K562 (cell line): ENCODE data around the gene PMM1.

ENCODE experiments used
- BACH1 ChIP-seq: fragments of 200-800 bp; sonication (Bioruptor generic); IDR thresholded peaks from 2 replicates; pipeline ENCODE4 v1.6.1; 2016; ENCODE audit warnings: missing genetic modification characterization, missing compliant biosample characterization
- CBX2 ChIP-seq: fragments of 200-600 bp; sonication (generic); IDR thresholded peaks from one replicate; pipeline ENCODE4 v1.6.1; 2012; ENCODE audit warnings: mild to moderate bottlenecking, low read length, inconsistent platforms; ENCODE audit not compliant: insufficient read depth, poor library complexity, severe bottlenecking
- ELF1 ChIP-seq: fragments of 200-800 bp; sonication (Bioruptor generic); IDR thresholded peaks from 2 replicates; pipeline ENCODE4 v1.6.1; 2016; ENCODE audit warnings: missing genetic modification characterization, missing compliant biosample characterization
- FOXK1 ChIP-seq: sonication (generic); formaldehyde crosslinking; IDR thresholded peaks from 2 replicates; pipeline ENCODE4 v1.8.0; 2022; ENCODE audit warnings: missing genetic modification reagents, mild to moderate bottlenecking, borderline replicate concordance
- MAFK ChIP-seq: IDR thresholded peaks from 2 replicates; pipeline ENCODE4 v1.6.1; 2011; ENCODE audit warnings: low read length, improper control_type of control experiment
- NCOR1 ChIP-seq: fragments of 450-650 bp; IDR thresholded peaks from 2 replicates; pipeline ENCODE4 v1.6.1; 2016; ENCODE audit warnings: mild to moderate bottlenecking, moderate library complexity
- PCBP2 ChIP-seq: fragments of 200-400 bp; formaldehyde crosslinking; IDR thresholded peaks from 2 replicates; pipeline ENCODE4 v1.6.1; 2018; ENCODE audit warnings: low read length, low read depth, mild to moderate bottlenecking, moderate library complexity; ENCODE audit not compliant: poor library complexity, severe bottlenecking
- RFX5 ChIP-seq: IDR thresholded peaks from 2 replicates; pipeline ENCODE4 v1.6.1; 2011; ENCODE audit warnings: low read depth, mild to moderate bottlenecking, improper control_type of control experiment, low read length
- ZNF277 ChIP-seq: fragments of 250-450 bp; sonication (Bioruptor Pico); IDR thresholded peaks from 2 replicates; pipeline ENCODE4 v1.8.0; 2022; ENCODE audit warnings: inconsistent platforms, mild to moderate bottlenecking, moderate library complexity, borderline replicate concordance
- TF ChIP-seq, protein P1 (sequence below), 2 experiments: IDR thresholded peaks; 2 replicates each; pipeline ENCODE4 v1.6.1; 2012; ENCODE audit warnings: improper control_type of control experiment in 2 of 2, low read depth in 2 of 2, low read length in 2 of 2, borderline replicate concordance in 1 of 2

DNA sequence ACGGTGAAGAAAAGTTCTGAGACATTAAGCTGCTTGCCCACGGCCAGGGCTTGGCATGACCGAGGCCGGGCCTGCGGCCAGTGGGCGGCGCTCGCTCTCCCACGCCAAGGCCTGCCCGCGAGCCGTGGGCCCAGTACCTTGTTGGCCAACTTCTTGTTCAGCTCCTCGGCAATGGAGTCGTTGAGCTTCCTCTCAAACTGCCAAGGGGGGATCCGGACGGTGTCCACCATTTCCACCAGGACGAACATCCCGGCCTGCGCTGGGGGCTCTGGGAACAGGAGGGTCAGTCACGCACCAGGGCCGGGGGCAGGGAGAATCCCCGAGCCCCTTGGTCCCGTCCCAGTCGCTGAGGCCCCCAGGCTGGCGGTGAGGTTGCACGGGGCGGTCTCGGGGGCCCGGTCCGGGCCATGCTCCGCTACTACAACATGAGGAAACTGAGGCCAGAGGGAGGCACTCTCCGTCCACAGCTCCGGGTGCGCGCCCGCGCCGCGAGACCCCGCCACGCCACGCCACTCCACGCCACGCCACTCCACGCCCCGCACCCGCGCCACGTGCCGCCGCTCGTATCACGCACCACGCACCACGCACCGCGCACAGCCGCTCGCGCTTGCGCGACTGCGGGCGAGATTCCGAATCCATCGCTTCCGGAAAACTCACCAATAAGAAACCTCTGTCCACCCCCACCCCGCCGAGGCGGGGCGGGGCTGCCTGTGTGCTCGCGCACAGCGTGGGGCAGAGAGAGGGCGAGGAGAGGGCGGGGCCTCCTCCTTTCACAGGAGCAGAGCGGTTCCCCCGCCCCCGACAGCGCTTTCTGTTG, 45.6 kb downstream of the PMM1 start, which contains the start of gene POLR3H:
- TF ChIP-seq, protein P1, sequence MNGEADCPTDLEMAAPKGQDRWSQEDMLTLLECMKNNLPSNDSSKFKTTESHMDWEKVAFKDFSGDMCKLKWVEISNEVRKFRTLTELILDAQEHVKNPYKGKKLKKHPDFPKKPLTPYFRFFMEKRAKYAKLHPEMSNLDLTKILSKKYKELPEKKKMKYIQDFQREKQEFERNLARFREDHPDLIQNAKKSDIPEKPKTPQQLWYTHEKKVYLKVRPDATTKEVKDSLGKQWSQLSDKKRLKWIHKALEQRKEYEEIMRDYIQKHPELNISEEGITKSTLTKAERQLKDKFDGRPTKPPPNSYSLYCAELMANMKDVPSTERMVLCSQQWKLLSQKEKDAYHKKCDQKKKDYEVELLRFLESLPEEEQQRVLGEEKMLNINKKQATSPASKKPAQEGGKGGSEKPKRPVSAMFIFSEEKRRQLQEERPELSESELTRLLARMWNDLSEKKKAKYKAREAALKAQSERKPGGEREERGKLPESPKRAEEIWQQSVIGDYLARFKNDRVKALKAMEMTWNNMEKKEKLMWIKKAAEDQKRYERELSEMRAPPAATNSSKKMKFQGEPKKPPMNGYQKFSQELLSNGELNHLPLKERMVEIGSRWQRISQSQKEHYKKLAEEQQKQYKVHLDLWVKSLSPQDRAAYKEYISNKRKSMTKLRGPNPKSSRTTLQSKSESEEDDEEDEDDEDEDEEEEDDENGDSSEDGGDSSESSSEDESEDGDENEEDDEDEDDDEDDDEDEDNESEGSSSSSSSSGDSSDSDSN (IDR thresholded peaks at IDR 0.05; ENCODE audit: borderline replicate concordance in 1 of 2, low read depth in 2 of 2, low read length in 2 of 2), result no peak
- TF ChIP-seq BACH1 (tag) (no peak), ZNF277 (no peak), ELF1 (tag) (peak; percentile 85), FOXK1 (CRISPR knock-in tag) (no peak), MAFK (no peak), NCOR1 (no peak), RFX5 (no peak), CBX2 (no peak), PCBP2 (no peak)
